WERI-Rb-1 (cell line): Measurements from ENCODE around the gene OR4M1.
A peak's percentile ranks its signal among the peaks of the same experiment; 100 is the strongest.
"Not testable (repeated sequence)": the region's sequence is repeated elsewhere in the genome, so short reads cannot be mapped to it uniquely, and the experiment has no call there.

Experiments
- DNase-seq: peaks from one replicate; pipeline ENCODE4 v3.0.0-alpha.2; 2020
- H3K27ac ChIP-seq: fragments of 250-450 bp; sonication (Bioruptor Pico); 2 replicates; pipeline ENCODE4 v1.5.1; 2020; ENCODE audit warnings: mild to moderate bottlenecking, moderate library complexity
- H3K27me3 ChIP-seq: fragments of 250-450 bp; sonication (Bioruptor Pico); 2 replicates; pipeline ENCODE4 v1.5.1; 2021; ENCODE audit warnings: mild to moderate bottlenecking, low read depth, moderate library complexity; ENCODE audit not compliant: insufficient read depth, severe bottlenecking
- H3K36me3 ChIP-seq: fragments of 250-450 bp; sonication (Bioruptor Pico); 2 replicates; pipeline ENCODE4 v1.5.1; 2020; ENCODE audit warnings: mild to moderate bottlenecking, moderate library complexity
- H3K4me3 ChIP-seq: 2 replicates; pipeline ENCODE4 v1.5.1; 2011; ENCODE audit warnings: low read depth, mild to moderate bottlenecking, control low read depth, low read length
- H3K9me3 ChIP-seq: fragments of 250-450 bp; sonication (Bioruptor Pico); 2 replicates; pipeline ENCODE4 v1.5.1; 2021; ENCODE audit warnings: mild to moderate bottlenecking, moderate library complexity; ENCODE audit not compliant: severe bottlenecking
- TF ChIP-seq, protein P1 (sequence below): IDR thresholded peaks from 2 replicates; pipeline ENCODE4 v1.5.1; 2011; ENCODE audit warnings: low read depth, mild to moderate bottlenecking, control low read depth, inconsistent platforms, low read length

OR4M1 gene

DNA sequence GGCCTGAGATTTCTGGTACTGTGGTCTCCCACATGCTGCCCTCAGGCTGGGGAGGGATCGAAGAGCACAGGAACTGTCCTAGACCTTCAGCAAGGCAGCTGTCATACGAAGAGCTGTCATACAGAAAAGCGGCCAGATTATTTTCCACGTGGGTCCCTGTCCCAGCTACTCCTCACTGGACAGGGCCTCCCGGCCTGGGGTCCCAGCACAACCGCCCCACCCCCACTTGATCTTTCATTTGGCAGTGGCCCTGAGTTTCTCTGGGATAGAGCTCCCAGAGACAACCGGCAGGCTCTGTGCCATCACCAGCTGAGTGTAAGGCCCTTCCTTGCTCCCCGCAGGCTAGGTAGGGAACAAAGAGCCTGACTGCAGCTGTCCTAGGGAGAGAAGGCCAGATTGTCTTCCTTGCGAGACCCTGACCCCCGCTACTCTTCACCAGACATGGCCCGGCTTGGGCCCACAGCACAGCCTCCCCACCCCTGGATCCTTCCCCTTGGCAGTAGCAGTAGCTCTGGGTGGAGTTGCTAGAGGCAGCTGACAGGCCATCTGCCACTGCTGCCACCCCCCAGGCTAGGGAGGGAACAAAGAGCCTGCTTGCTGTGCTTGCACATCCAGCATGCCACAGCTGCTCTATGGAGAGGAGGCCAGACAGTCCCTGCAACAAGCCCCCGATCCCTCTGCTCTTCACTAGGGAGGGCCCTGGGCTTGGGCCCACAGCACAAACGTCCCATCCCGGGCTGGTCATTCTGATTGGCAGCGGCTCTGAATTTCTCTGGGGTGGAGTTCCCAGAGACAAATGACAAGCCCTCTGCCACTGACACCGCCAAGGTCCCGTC lies 27.2 kb downstream of the OR4M1 start:
- peaks cover 38% of the 10 kb centered on the region for H3K27me3 ChIP-seq
- DNase-seq, result peak; percentile 12
- no peaks in the 10 kb centered on the region for H3K36me3 ChIP-seq
- no peak overlapping the region for H3K27ac ChIP-seq
- TF ChIP-seq, protein P1, sequence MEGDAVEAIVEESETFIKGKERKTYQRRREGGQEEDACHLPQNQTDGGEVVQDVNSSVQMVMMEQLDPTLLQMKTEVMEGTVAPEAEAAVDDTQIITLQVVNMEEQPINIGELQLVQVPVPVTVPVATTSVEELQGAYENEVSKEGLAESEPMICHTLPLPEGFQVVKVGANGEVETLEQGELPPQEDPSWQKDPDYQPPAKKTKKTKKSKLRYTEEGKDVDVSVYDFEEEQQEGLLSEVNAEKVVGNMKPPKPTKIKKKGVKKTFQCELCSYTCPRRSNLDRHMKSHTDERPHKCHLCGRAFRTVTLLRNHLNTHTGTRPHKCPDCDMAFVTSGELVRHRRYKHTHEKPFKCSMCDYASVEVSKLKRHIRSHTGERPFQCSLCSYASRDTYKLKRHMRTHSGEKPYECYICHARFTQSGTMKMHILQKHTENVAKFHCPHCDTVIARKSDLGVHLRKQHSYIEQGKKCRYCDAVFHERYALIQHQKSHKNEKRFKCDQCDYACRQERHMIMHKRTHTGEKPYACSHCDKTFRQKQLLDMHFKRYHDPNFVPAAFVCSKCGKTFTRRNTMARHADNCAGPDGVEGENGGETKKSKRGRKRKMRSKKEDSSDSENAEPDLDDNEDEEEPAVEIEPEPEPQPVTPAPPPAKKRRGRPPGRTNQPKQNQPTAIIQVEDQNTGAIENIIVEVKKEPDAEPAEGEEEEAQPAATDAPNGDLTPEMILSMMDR, result no peak
- peaks cover 6% of the 10 kb centered on the region for H3K9me3 ChIP-seq
- H3K4me3 ChIP-seq, result no peak overlapping the region

DNA sequence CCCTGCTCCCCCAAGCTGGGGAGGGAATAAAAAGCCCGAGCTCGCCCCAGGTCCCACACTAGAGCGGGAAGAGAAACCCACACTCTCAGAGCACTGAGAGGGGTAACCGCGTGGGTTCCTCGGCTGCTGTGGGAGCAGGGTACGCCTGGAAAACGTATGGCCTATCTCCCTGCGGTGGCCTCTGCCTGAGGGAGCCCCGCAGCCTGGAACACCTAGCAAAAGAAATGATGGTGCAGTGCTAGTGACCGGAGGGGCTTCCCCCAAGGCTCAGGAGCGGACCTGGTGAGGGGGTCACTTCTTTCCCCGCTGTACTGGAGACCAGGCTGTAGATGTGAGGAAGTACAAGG lies 27.8 kb downstream of the OR4M1 start:
- DNase-seq, result no peak
- no peaks in the 10 kb centered on the region for H3K36me3 ChIP-seq
- peaks cover 43% of the 10 kb centered on the region for H3K27me3 ChIP-seq
- H3K27ac ChIP-seq, result no peak overlapping the region
- H3K4me3 ChIP-seq, result no peak overlapping the region
- peaks cover 6% of the 10 kb centered on the region for H3K9me3 ChIP-seq
- TF ChIP-seq, protein P1, result no peak

DNA sequence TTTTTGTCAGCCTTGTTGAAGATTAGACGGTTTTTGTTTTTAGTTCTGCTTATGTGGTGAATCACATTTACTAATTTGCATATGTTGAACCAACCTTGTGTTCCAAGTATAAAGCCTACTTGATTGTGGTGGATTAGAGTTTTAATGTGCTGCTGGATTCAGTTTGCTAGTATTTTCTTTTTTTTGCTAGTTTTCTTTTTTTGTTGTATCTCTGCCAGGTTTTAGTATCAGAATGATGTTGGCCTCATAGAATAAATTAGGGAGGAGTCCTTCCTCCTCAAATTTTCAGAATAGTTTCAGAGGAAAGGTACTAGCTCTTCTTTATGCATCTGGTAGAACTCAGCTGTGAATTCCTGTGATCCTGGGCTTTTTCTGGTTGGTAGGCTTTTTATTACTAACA lies 30.2 kb downstream of the OR4M1 start, which contains the start of gene OR4N2:
Gene OR4N2 (plus strand): TSS at position 301 of the 400 bp plus-strand sequence. CDS start 23,679 bp downstream, outside the sequence.
- H3K27me3 ChIP-seq, result peaks cover 44% of the 10 kb centered on the region
- H3K9me3 ChIP-seq, DNase-seq, H3K4me3 ChIP-seq, H3K27ac ChIP-seq, H3K36me3 ChIP-seq: not testable (repeated sequence)

DNA sequence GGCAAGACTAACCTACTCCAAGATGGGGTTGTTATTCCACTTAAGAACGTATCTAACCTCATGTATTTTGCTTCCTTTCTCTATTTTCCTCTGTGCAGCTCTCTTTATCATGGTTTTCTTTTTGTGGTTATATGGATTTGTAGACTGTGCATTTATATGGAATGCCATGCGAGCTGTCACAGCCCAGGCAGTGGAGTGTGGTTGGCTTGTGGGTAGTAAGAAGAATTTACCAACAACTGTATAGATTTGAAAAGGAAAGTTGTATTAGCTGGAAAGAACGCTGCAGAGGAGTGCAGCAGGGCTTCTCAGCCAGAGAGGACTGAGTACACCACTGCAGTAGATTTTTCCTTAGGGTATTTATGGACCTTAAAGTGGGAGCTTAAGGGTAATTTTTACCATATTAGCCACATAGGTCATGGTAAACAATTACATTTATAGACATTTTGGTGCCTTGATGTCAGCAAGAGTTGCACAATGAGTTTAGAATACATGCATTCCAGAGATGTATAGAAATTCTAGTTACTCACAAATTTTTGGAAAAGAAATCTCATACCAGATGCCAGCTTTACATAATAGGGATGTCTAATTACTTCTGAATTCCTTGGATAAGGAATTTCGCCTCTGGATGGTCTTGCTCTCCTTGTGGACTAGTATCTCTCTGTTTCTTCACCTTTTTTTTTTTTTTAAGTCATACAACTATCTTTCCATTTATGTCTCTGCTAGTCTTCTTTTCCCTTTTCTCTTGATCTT lies 40.0 kb downstream of the OR4M1 start:
- H3K27ac ChIP-seq, DNase-seq, H3K9me3 ChIP-seq, H3K36me3 ChIP-seq, H3K4me3 ChIP-seq: not testable (repeated sequence)
- H3K27me3 ChIP-seq, result peaks cover 17% of the 10 kb centered on the region

DNA sequence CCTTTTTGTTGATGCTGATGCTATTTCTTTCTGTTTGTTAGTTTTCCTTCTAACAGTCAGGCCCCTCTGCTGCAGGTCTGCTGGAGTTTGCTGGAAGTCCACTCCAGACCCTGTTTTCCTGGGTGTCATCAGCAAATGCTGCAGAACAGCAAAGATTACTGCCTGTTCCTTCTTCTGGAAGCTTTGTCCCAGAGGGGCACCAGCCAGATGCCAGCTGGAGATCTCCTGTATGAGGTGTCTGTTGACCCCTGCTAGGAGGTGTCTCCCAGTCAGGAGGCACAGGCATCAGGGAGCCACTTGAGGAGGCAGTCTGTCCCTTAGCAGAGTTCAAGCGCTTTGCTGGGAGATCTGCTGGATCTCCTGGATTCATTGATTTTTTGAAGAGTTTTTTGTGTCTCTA lies 46.6 kb downstream of the OR4M1 start:
- DNase-seq, H3K9me3 ChIP-seq: not testable (repeated sequence)
- H3K27me3 ChIP-seq, result peaks cover 16% of the 10 kb centered on the region

DNA sequence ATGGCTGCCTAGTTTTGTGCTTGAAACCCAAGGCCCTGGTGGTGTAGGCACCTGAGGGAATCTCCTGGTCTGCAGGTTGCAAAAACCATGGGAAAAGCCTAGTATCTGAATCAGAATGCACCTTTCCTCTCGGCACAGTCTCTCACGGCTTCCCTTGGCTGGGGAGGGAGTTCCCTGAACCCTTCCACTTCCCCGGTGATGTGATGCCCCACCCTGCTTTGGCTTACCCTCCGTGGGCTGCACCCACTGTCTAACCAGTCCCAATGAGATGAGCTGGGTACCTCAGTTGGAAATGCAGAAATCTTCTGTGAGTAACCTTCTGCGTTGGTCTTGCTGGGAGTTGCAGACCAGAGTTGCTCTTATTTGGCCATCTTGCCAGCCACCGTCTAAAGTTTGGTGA lies 47.7 kb downstream of the OR4M1 start:
- DNase-seq, result not testable (repeated sequence)

More for the DNA sequence above, 46.6 kb downstream of the OR4M1 start:
- not testable (repeated sequence) for H3K36me3 ChIP-seq, H3K27ac ChIP-seq, H3K4me3 ChIP-seq

DNA sequence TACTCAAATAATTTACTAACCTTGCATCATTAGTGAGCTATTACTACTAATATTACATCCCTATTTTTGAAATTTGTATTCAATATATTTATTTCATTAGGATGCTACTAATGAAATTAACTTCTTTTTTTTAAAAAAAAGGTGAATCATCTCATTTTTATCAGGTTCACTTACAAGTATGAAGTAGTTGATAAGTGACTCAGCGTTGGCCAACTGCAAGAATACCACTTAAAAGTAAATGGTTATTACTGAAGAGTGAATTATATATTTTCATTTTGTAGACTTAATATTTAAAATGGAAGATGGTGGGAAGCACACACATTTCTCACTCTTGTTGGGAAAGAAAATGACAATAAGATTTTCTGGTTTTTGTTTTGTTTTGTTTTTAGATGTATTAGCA lies 49.9 kb downstream of the OR4M1 start:
- peaks cover 2% of the 10 kb centered on the region for H3K9me3 ChIP-seq
- H3K4me3 ChIP-seq, result no peak overlapping the region
- DNase-seq, result no peak

More for the DNA sequence above, 47.7 kb downstream of the OR4M1 start:
- H3K27me3 ChIP-seq, result peaks cover 24% of the 10 kb centered on the region
- H3K4me3 ChIP-seq, H3K36me3 ChIP-seq, H3K9me3 ChIP-seq, H3K27ac ChIP-seq: not testable (repeated sequence)

More for the DNA sequence above, 49.9 kb downstream of the OR4M1 start:
- Histone ChIP-seq H3K36me3 (no peaks in the 10 kb centered on the region), H3K27ac (no peak overlapping the region), H3K27me3 (peaks cover 27% of the 10 kb centered on the region)
- TF ChIP-seq, protein P1, result no peak
